Panc1 (cell line): ENCODE measurements around the gene SSX3. TPM values are rescaled to one million over a fixed set of nuclear protein-coding genes. Genes with fewer than 3 reads are reported as not detected.

Experiments
- ATAC-seq: fragments of 200-7000 bp; cut with Tn5 transposase; 2 replicates; pipeline ENCODE4 v1.9.1; 2020; ENCODE audit warnings: mild to moderate bottlenecking, moderate library complexity
- BruUV-seq: library from RNA; stranded (reverse); fragments of 400-500 nt; replicated peaks from 2 replicates; lab custom pipeline; 2021; lab: Mats Ljungman, UMichigan
- CTCF ChIA-PET: fragments of 300-600 bp; sonication (Branson Sonifier 250); formaldehyde crosslinking; loops from one replicate; lab custom pipeline; 2022; ENCODE audit warnings: antibody characterized with exemption; lab: Charles Lee
- POLR2A ChIA-PET: fragments of 300-600 bp; sonication (Branson Sonifier 250); formaldehyde crosslinking; loops from one replicate; lab custom pipeline; 2022; ENCODE audit warnings: antibody characterized with exemption; lab: Charles Lee
- DNase-seq: peaks from one replicate; pipeline ENCODE4 v3.0.0-alpha.2; 2010; ENCODE audit warnings: low read depth, low spot score
- H3K27ac ChIP-seq: 2 replicates; pipeline ENCODE4 v1.5.1; 2011; ENCODE audit warnings: mild to moderate bottlenecking, low read length, inconsistent platforms
- H3K27me3 ChIP-seq: fragments of 200-500 bp; sonication (Bioruptor generic); 2 replicates; pipeline ENCODE4 v1.6.0; 2014; ENCODE audit warnings: low read length, inconsistent platforms; ENCODE audit not compliant: control insufficient read depth, insufficient read depth
- H3K36me3 ChIP-seq: fragments of 200-500 bp; sonication (Bioruptor generic); 2 replicates; pipeline ENCODE4 v1.5.1; 2014; ENCODE audit warnings: inconsistent platforms, mild to moderate bottlenecking, low read length, moderate library complexity; ENCODE audit not compliant: control insufficient read depth, insufficient read depth
- H3K4me1 ChIP-seq: 2 replicates; pipeline ENCODE4 v1.5.1; 2011; ENCODE audit warnings: inconsistent platforms, mild to moderate bottlenecking, low read length, moderate library complexity; ENCODE audit not compliant: control insufficient read depth, insufficient read depth
- H3K4me3 ChIP-seq, 2 experiments: 2 replicates each; pipeline ENCODE4 v1.5.1; 2011 to 2012; ENCODE audit warnings: low read depth in 2 of 2, low read length in 2 of 2, mild to moderate bottlenecking in 2 of 2, inconsistent platforms in 1 of 2, moderate library complexity in 1 of 2
- H3K9me3 ChIP-seq: fragments of 200-500 bp; sonication (Bioruptor generic); 2 replicates; pipeline ENCODE4 v1.5.1; 2014; ENCODE audit warnings: low read depth, mild to moderate bottlenecking, inconsistent platforms, low read length, moderate library complexity; ENCODE audit not compliant: control insufficient read depth, insufficient read depth
- CTCF ChIP-seq: fragments of 450-650 bp; IDR thresholded peaks from 2 replicates; pipeline ENCODE4 v1.5.1; 2017; ENCODE audit warnings: mild to moderate bottlenecking
- POLR2AphosphoS5 ChIP-seq: IDR thresholded peaks from 2 replicates; pipeline ENCODE4 v1.6.1; 2012; ENCODE audit warnings: mild to moderate bottlenecking, low read depth, low read length, moderate library complexity
- REST ChIP-seq, 2 experiments: IDR thresholded peaks; 2 replicates each; pipeline ENCODE4 v1.6.1; 2011 to 2012; ENCODE audit warnings: low read depth in 2 of 2, control low read depth in 1 of 2, low read length in 1 of 2, mild to moderate bottlenecking in 1 of 2, moderate library complexity in 1 of 2; ENCODE audit not compliant: insufficient read depth in 1 of 2
- SIN3A ChIP-seq: IDR thresholded peaks from 2 replicates; pipeline ENCODE4 v1.6.1; 2012; ENCODE audit warnings: low read depth, mild to moderate bottlenecking, low read length, moderate library complexity, borderline replicate concordance; ENCODE audit not compliant: insufficient read depth
- TCF7L2 ChIP-seq: IDR thresholded peaks from 2 replicates; pipeline ENCODE4 v1.6.1; 2011; ENCODE audit warnings: mild to moderate bottlenecking, low read depth, low read length, inconsistent platforms
- in situ Hi-C: cut with HindIII; loops from 2 replicates; pipeline ENCODE4 v1.10.0; 2016; ENCODE audit warnings: low sequenced_read_pairs, low pct_unique_long_range_greater_than_20kb
- intact Hi-C: fragments of 100-400 bp; cut with micrococcal nuclease; formaldehyde crosslinking; loops from one replicate; pipeline ENCODE4 v1.10.0; 2022; ENCODE audit not compliant: unreplicated experiment
- total RNA-seq: library from RNA; stranded (reverse); gene quantifications from one replicate; pipeline ENCODE4 v1.2.1, GENCODE V29; 2021; ENCODE audit not compliant: unreplicated experiment

Gene SSX3
- total RNA-seq, 1 experiment from 2014 or later = not detected

GRCh38 chrX:48306175-48306574 lies 50.3 kb downstream of the SSX3 start:
- ChIA-PET POLR2A (no interaction called here), CTCF (no interaction called here)
- Histone ChIP-seq H3K27ac (no peak overlapping the region), H3K4me3 (no peak overlapping the region), H3K27me3 (no peaks in the 10 kb centered on the region), H3K9me3 (no peaks in the 10 kb centered on the region), H3K36me3 (no peaks in the 10 kb centered on the region), H3K4me1 (no peaks in the 10 kb centered on the region)
- intact Hi-C loops (no loop called here), in situ Hi-C loops (no loop called here)
- TF ChIP-seq SIN3A = no peak
- TF ChIP-seq REST (IDR thresholded peaks at IDR 0.05; ENCODE audit: insufficient read depth in 1 of 2, low read depth in 2 of 2, low read length in 1 of 2) = no peak
- no peak for TF ChIP-seq TCF7L2
- no peak for TF ChIP-seq POLR2AphosphoS5
- TF ChIP-seq CTCF = no peak
- ATAC-seq = no peak
- BruUV-seq = no TSS peak
- no peak for DNase-seq

Other genes starting within 250 kb of the SSX3 start
- not detected for gene SPACA5B, start 226.1 kb downstream of the SSX3 start, total RNA-seq
- gene SSX5, start 159.9 kb downstream of the SSX3 start, total RNA-seq = not detected
- gene SSX1, start 101.3 kb downstream of the SSX3 start, total RNA-seq = 0.13 TPM
- 0.15 TPM for gene SSX4, start 26.8 kb upstream of the SSX3 start, total RNA-seq
- gene SSX4B, start 55.3 kb upstream of the SSX3 start, total RNA-seq = 0.15 TPM
- 1.1 TPM for gene SLC38A5, start 113.6 kb upstream of the SSX3 start, total RNA-seq
- gene FTSJ1, start 119.5 kb upstream of the SSX3 start, total RNA-seq = 43.1 TPM
- 8.6 TPM for gene PORCN, start 152.3 kb upstream of the SSX3 start, total RNA-seq
- 157 TPM for gene EBP, start 165.1 kb upstream of the SSX3 start, total RNA-seq
- 29.4 TPM for gene TBC1D25, start 183.0 kb upstream of the SSX3 start, total RNA-seq
- 528 TPM for gene RBM3, start 217.8 kb upstream of the SSX3 start, total RNA-seq
- 91.3 TPM for gene WDR13, start 240.8 kb upstream of the SSX3 start, total RNA-seq